HCT116 (cell line): ENCODE measurements around the gene PNISR. TPM values are rescaled to one million over a fixed set of nuclear protein-coding genes. Genes with fewer than 3 reads are reported as not detected.

Experiments used
- ATAC-seq: fragments of 200-7000 bp; cut with Tn5 transposase; 2 replicates; pipeline ENCODE4 v1.9.1; 2020; ENCODE audit warnings: mild to moderate bottlenecking, moderate library complexity
- BruUV-seq: library from RNA; stranded (reverse); fragments of 400-500 nt; replicated peaks from 2 replicates; lab custom pipeline; 2021; lab: Mats Ljungman, UMichigan
- CTCF ChIA-PET: fragments of 300-600 bp; sonication (Branson Sonifier 250); formaldehyde crosslinking; loops from one replicate; lab custom pipeline; 2021; ENCODE audit warnings: antibody characterized with exemption; lab: Charles Lee
- POLR2A ChIA-PET: fragments of 300-600, 350-600 bp; sonication (Branson Sonifier 250); formaldehyde crosslinking; loops from one replicate; lab custom pipeline; 2021; ENCODE audit warnings: antibody characterized with exemption; lab: Charles Lee
- RAD21 ChIA-PET, 2 experiments: fragments of 300-600 bp; sonication (Branson Sonifier 250); formaldehyde crosslinking; loops; one replicate each; lab custom pipeline; 2023; ENCODE audit warnings: low total read pairs in 2 of 2; ENCODE audit not compliant: uncharacterized antibody in 2 of 2, unreplicated experiment in 2 of 2, low non-redundant PET in 1 of 2; lab: Charles Lee
- DNase-seq: peaks from one replicate; pipeline ENCODE4 v3.0.0-alpha.2; 2010; ENCODE audit warnings: low read depth, low spot score
- H2AFZ ChIP-seq: fragments of 200-600 bp; shearing (Covaris generic), sonication (generic); 2 replicates; pipeline ENCODE4 v1.6.1; 2017; ENCODE audit warnings: low read depth, mixed run types, mixed read lengths, antibody characterized with exemption, low read length; ENCODE audit not compliant: poor library complexity, severe bottlenecking
- H3K27ac ChIP-seq: 2 replicates; pipeline ENCODE4 v1.5.1; 2012; ENCODE audit warnings: low read depth, low read length
- H3K27me3 ChIP-seq: fragments of 200-600 bp; sonication (generic); 2 replicates; pipeline ENCODE4 v1.6.1; 2016; ENCODE audit warnings: mixed run types, low read length, mixed read lengths; ENCODE audit not compliant: insufficient read depth
- H3K36me3 ChIP-seq, 2 experiments: fragments of 200-500 bp in 1 of 2; fragments of 200-600 bp in 1 of 2; sonication (Bioruptor generic) in 1 of 2; sonication (generic) in 1 of 2; 2 replicates each; pipeline versions ENCODE4 v1.5.1 to v1.6.1; 2014 to 2016; ENCODE audit warnings: low read length in 2 of 2, inconsistent platforms in 1 of 2, mixed read lengths in 1 of 2, mixed run types in 1 of 2; ENCODE audit not compliant: insufficient read depth in 2 of 2, control insufficient read depth in 1 of 2
- H3K4me1 ChIP-seq, 2 experiments: fragments of 200-600 bp in 1 of 2; sonication (generic) in 1 of 2; 2 replicates each; pipeline versions ENCODE4 v1.5.1 to v1.6.1; 2012 to 2017; ENCODE audit warnings: low read length in 2 of 2, inconsistent platforms in 1 of 2, mild to moderate bottlenecking in 1 of 2, mixed read lengths in 1 of 2, mixed run types in 1 of 2, moderate library complexity in 1 of 2; ENCODE audit not compliant: insufficient read depth in 2 of 2, control insufficient read depth in 1 of 2
- H3K4me2 ChIP-seq: fragments of 200-600 bp; sonication (generic); 2 replicates; pipeline ENCODE4 v1.6.1; 2017; ENCODE audit warnings: mixed run types, low read length, mixed read lengths
- H3K4me3 ChIP-seq, 2 experiments: fragments of 200-600 bp in 1 of 2; sonication (generic) in 1 of 2; replicated peaks in 1 of 2; 2 replicates each; pipeline ENCODE4 v1.5.1; 2011 to 2016; ENCODE audit warnings: low read length in 2 of 2, control low read depth in 1 of 2, low read depth in 1 of 2, mild to moderate bottlenecking in 1 of 2, mixed read lengths in 1 of 2, mixed run types in 1 of 2
- H3K79me2 ChIP-seq: fragments of 200-600 bp; sonication (generic); 2 replicates; pipeline ENCODE4 v1.6.1; 2017; ENCODE audit warnings: mild to moderate bottlenecking, mixed run types, low read length, moderate library complexity, mixed read lengths; ENCODE audit not compliant: insufficient read depth
- H3K9ac ChIP-seq: fragments of 200-600 bp; sonication (generic); 2 replicates; pipeline ENCODE4 v1.6.1; 2016; ENCODE audit warnings: low read length, mixed read lengths
- H3K9me2 ChIP-seq: fragments of 200-600 bp; sonication (generic), shearing (Covaris generic); 2 replicates; pipeline ENCODE4 v1.6.1; 2017; ENCODE audit warnings: mixed run types, mild to moderate bottlenecking, moderate library complexity; ENCODE audit not compliant: insufficient read depth
- H3K9me3 ChIP-seq, 2 experiments: fragments of 200-500 bp in 1 of 2; fragments of 200-600 bp in 1 of 2; sonication (Bioruptor generic) in 1 of 2; sonication (generic) in 1 of 2; 2 replicates each; pipeline ENCODE4 v1.6.1; 2014 to 2017; ENCODE audit warnings: low read length in 2 of 2, mixed read lengths in 2 of 2, inconsistent platforms in 1 of 2, low read depth in 1 of 2, mild to moderate bottlenecking in 1 of 2, mixed run types in 1 of 2, moderate library complexity in 1 of 2; ENCODE audit not compliant: control insufficient read depth in 1 of 2, insufficient read depth in 1 of 2
- H4K20me1 ChIP-seq: fragments of 200-600 bp; sonication (generic), shearing (Covaris generic); 2 replicates; pipeline ENCODE4 v1.6.1; 2017; ENCODE audit warnings: mixed run types, mild to moderate bottlenecking, moderate library complexity; ENCODE audit not compliant: insufficient read depth
- CEBPB ChIP-seq: IDR thresholded peaks from 2 replicates; pipeline ENCODE4 v1.6.1; 2012; ENCODE audit warnings: low read depth
- ELF1 ChIP-seq: IDR thresholded peaks from 2 replicates; pipeline ENCODE4 v1.6.1; 2012; ENCODE audit warnings: low read depth, borderline replicate concordance
- EZH2 ChIP-seq: fragments of 200-600 bp; sonication (generic); IDR thresholded peaks from 2 replicates; pipeline ENCODE4 v1.6.1; 2017; ENCODE audit warnings: antibody characterized with exemption, mixed run types
- EZH2phosphoT487 ChIP-seq: fragments of 200-600 bp; IDR thresholded peaks from 2 replicates; pipeline ENCODE4 v1.6.1; 2018; ENCODE audit warnings: antibody characterized with exemption, borderline replicate concordance
- FOSL1 ChIP-seq: IDR thresholded peaks from 2 replicates; pipeline ENCODE4 v1.6.1; 2012; ENCODE audit warnings: low read depth
- POLR2A ChIP-seq: IDR thresholded peaks from 2 replicates; pipeline ENCODE4 v1.7.0; 2011; ENCODE audit warnings: borderline replicate concordance; ENCODE audit not compliant: insufficient read depth, insufficient read length; ENCODE audit errors: extremely low read depth
- SIN3A ChIP-seq: IDR thresholded peaks from 2 replicates; pipeline ENCODE4 v1.6.1; 2012; ENCODE audit warnings: low read depth
- SP1 ChIP-seq: IDR thresholded peaks from 2 replicates; pipeline ENCODE4 v1.6.1; 2012; ENCODE audit warnings: low read depth
- YY1 ChIP-seq: IDR thresholded peaks from 2 replicates; pipeline ENCODE4 v1.6.1; 2011; ENCODE audit warnings: low read length, low read depth, moderate library complexity, mild to moderate bottlenecking; ENCODE audit not compliant: insufficient replicate concordance; ENCODE audit errors: extremely low read depth
- ZBTB33 ChIP-seq: IDR thresholded peaks from 2 replicates; pipeline ENCODE4 v1.6.1; 2011; ENCODE audit warnings: mild to moderate bottlenecking, low read length, moderate library complexity; ENCODE audit not compliant: insufficient replicate concordance; ENCODE audit errors: extremely low read depth
- intact Hi-C: fragments of 100-400 bp; cut with micrococcal nuclease; formaldehyde crosslinking; loops from 2 replicates; pipeline ENCODE4 v1.10.0; 2022
- total RNA-seq: library from RNA; stranded (reverse); gene quantifications from one replicate; pipeline ENCODE4 v1.2.1, GENCODE V29; 2021; ENCODE audit not compliant: unreplicated experiment
- TF ChIP-seq, protein P1 (sequence below), 3 experiments: fragments of 200-600 bp in 1 of 3; sonication (generic) in 1 of 3; IDR thresholded peaks in 2 of 3; conservative IDR thresholded peaks in 1 of 3; 2 replicates each; pipeline ENCODE4 v1.5.1; 2012 to 2017; ENCODE audit warnings: low read depth in 2 of 3, low read length in 2 of 3, antibody characterized with exemption in 1 of 3, borderline replicate concordance in 1 of 3, control low read depth in 1 of 3, mild to moderate bottlenecking in 1 of 3, mixed read lengths in 1 of 3, mixed run types in 1 of 3, moderate library complexity in 1 of 3; ENCODE audit not compliant: insufficient read depth in 1 of 3

Gene PNISR
- total RNA-seq, 1 experiment from 2014 or later: 97.1 TPM

DNA sequence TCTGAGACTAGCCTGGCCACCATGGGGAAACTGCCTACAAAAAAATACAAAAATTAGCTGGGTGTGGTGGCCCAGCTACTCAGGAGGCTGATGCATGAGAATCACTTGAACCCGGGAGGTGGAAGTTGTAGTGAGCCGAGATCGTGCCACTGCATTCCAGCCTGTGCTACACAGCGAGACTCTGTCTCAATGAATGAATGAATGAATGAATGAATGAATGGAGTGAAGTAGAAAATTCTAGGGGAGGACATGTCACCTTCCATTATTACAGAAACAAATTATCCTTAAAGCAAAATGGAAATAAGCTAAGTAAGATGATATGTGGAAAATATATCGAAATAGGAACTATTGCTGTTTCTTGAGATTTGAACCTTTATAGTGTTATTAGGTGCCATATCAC is 2.9 kb upstream of the PNISR start:
- ChIA-PET CTCF (interaction anchor here (0.8 kb wide), 1 partner anchor 93 kb away, joined by 3 read pairs; no protein-coding TSS in a partner anchor), POLR2A (interaction anchor here (0.6 kb wide), 1 partner anchor 34 kb away, joined by 4 read pairs; the partner anchor contains the start of gene COQ3), RAD21 (no interaction called here)
- no peak for ATAC-seq
- H3K4me3 ChIP-seq: no peak overlapping the region
- TF ChIP-seq EZH2 (no peak), SP1 (no peak), SIN3A (no peak), POLR2A (no peak), EZH2phosphoT487 (no peak)
- TF ChIP-seq, protein P1, sequence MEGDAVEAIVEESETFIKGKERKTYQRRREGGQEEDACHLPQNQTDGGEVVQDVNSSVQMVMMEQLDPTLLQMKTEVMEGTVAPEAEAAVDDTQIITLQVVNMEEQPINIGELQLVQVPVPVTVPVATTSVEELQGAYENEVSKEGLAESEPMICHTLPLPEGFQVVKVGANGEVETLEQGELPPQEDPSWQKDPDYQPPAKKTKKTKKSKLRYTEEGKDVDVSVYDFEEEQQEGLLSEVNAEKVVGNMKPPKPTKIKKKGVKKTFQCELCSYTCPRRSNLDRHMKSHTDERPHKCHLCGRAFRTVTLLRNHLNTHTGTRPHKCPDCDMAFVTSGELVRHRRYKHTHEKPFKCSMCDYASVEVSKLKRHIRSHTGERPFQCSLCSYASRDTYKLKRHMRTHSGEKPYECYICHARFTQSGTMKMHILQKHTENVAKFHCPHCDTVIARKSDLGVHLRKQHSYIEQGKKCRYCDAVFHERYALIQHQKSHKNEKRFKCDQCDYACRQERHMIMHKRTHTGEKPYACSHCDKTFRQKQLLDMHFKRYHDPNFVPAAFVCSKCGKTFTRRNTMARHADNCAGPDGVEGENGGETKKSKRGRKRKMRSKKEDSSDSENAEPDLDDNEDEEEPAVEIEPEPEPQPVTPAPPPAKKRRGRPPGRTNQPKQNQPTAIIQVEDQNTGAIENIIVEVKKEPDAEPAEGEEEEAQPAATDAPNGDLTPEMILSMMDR (IDR thresholded peaks at IDR 0.05 in 2 of 3, conservative IDR thresholded peaks at IDR 0.05 in 1 of 3; ENCODE audit: borderline replicate concordance in 1 of 3, insufficient read depth in 1 of 3, low read depth in 2 of 3, low read length in 2 of 3): no peak
- intact Hi-C loops: loop anchor here (5.0 kb wide), 3 partner anchors 36 to 139 kb away; partner anchors contain the start of genes CCNC and COQ3
- no peak overlapping the region for H3K27ac ChIP-seq
- H3K9me3 ChIP-seq: no peaks in the 10 kb centered on the region
- H3K4me1 ChIP-seq: peaks cover 14 to 26% of the 10 kb centered on the region in 2 experiments; a peak in 3 of 4 replicates
- H3K27me3 ChIP-seq: no peaks in the 10 kb centered on the region
- no peaks in the 10 kb centered on the region for H3K9me2 ChIP-seq
- H4K20me1 ChIP-seq: peaks cover 7% of the 10 kb centered on the region; the same call in 1 of the 2 replicates
- no TSS peak for BruUV-seq
- H3K4me2 ChIP-seq: no peak overlapping the region
- no peaks in the 10 kb centered on the region for H3K36me3 ChIP-seq
- peaks cover 46% of the 10 kb centered on the region for H3K79me2 ChIP-seq
- no peak for DNase-seq
- no peak overlapping the region for H3K9ac ChIP-seq
- H2AFZ ChIP-seq: no peak overlapping the region

- H3K36me3 ChIP-seq: 0 out of 4 replicates have a peak, but pooled peaks cover 0 to 8% of the 10 kb centered on the region in 2 experiments
- no peak for DNase-seq
- peak overlapping the region; percentile 84 for H3K4me2 ChIP-seq
- H2AFZ ChIP-seq: no peak overlapping the region
- H3K9me3 ChIP-seq: no peaks in the 10 kb centered on the region
- no peaks in the 10 kb centered on the region for H3K27me3 ChIP-seq
- H3K79me2 ChIP-seq: peaks cover 62% of the 10 kb centered on the region
- ChIA-PET CTCF (interaction anchor here (2.4 to 2.6 kb wide), 2 partner anchors 92 to 96 kb away, joined by 14 to 15 read pairs; no protein-coding TSS in a partner anchor), RAD21 (no interaction called here), POLR2A (no interaction called here)
- peaks cover 14% of the 10 kb centered on the region; the same call in 1 of the 2 replicates for H4K20me1 ChIP-seq
- no peak for ATAC-seq
- peaks cover 14 to 26% of the 10 kb centered on the region in 2 experiments; a peak in 3 of 4 replicates for H3K4me1 ChIP-seq
- H3K9ac ChIP-seq: peak overlapping the region; percentile 99
- peak overlapping the region; percentile 86 for H3K27ac ChIP-seq
- peak overlapping the region; percentile 95 to 99 for H3K4me3 ChIP-seq
- BruUV-seq: no TSS peak
- H3K9me2 ChIP-seq: no peaks in the 10 kb centered on the region
- intact Hi-C loops: loop anchor here (5.0 kb wide), 3 partner anchors 34 to 141 kb away; partner anchors contain the start of genes CCNC and COQ3
- TF ChIP-seq EZH2phosphoT487 (no peak), CEBPB (no peak), FOSL1 (no peak), YY1 (no peak), ZBTB33 (no peak), POLR2A (no peak), SP1 (no peak), ELF1 (no peak)
- TF ChIP-seq, protein P1 (IDR thresholded peaks at IDR 0.05 in 2 of 3, conservative IDR thresholded peaks at IDR 0.05 in 1 of 3; ENCODE audit: borderline replicate concordance in 1 of 3, insufficient read depth in 1 of 3, low read depth in 2 of 3, low read length in 2 of 3): no peak
These were observed 1.3 kb upstream of the PNISR start for GRCh38 chr6:99426451-99426757.
